GM19395 (cell line): ENCODE measurements around the gene CDH4.

Experiments
- ATAC-seq: cut with Tn5 transposase; IDR thresholded peaks from one replicate; pipeline ENCODE4 v1.9.1; 2021; ENCODE audit warnings: mild to moderate bottlenecking, moderate library complexity; ENCODE audit not compliant: unreplicated experiment

Gene CDH4

GRCh38 chr20:61753987-61754956, 502.2 kb downstream of the CDH4 start:
- no peak for ATAC-seq

- ATAC-seq: no peak
Observed at GRCh38 chr20:61754976-61755778, 503.1 kb downstream of the CDH4 start.

GRCh38 chr20:61755971-61756845, 504.1 kb downstream of the CDH4 start:
- ATAC-seq: no peak

- no peak for ATAC-seq
Observed at GRCh38 chr20:61756966-61757677, 505.1 kb downstream of the CDH4 start.

GRCh38 chr20:61757678-61758563, 505.9 kb downstream of the CDH4 start:
- ATAC-seq: no peak

- ATAC-seq: no peak
Observed at GRCh38 chr20:61758564-61759200, 506.6 kb downstream of the CDH4 start.

GRCh38 chr20:61759286-61760065, 507.4 kb downstream of the CDH4 start:
- no peak for ATAC-seq

- ATAC-seq: no peak
Observed at GRCh38 chr20:61760321-61760720, 508.3 kb downstream of the CDH4 start.

GRCh38 chr20:61760731-61761130, 508.7 kb downstream of the CDH4 start:
- ATAC-seq: no peak

GRCh38 chr20:61761453-61762166, 509.5 kb downstream of the CDH4 start:
- no peak for ATAC-seq

GRCh38 chr20:61762167-61762710, 510.2 kb downstream of the CDH4 start:
- ATAC-seq: no peak

GRCh38 chr20:61762886-61763739, 511.1 kb downstream of the CDH4 start:
- ATAC-seq: no peak

- ATAC-seq: no peak
Observed at GRCh38 chr20:61763740-61764400, 511.8 kb downstream of the CDH4 start.

- no peak for ATAC-seq
Observed at GRCh38 chr20:61764471-61765025, 512.5 kb downstream of the CDH4 start.
